Ectodermal cell (in vitro differentiated cells): ENCODE data around the gene RPS17.
"Not testable (repeated sequence)": the region's sequence is repeated elsewhere in the genome, so short reads cannot be mapped to it uniquely, and the experiment has no call there.

Experiments used
- H3K27ac ChIP-seq: 2 replicates; pipeline ENCODE4 v1.7.0; 2013; ENCODE audit warnings: mild to moderate bottlenecking, low read depth, low read length; ENCODE audit not compliant: insufficient read depth, poor library complexity, severe bottlenecking
- H3K27me3 ChIP-seq: 2 replicates; pipeline ENCODE4 v1.7.0; 2013; ENCODE audit warnings: mild to moderate bottlenecking, low read length; ENCODE audit not compliant: insufficient read depth, control insufficient read depth, poor library complexity, severe bottlenecking
- H3K36me3 ChIP-seq: one replicate; pipeline ENCODE4 v1.7.0; 2013; ENCODE audit warnings: low read length; ENCODE audit not compliant: control insufficient read depth, insufficient read depth
- H3K4me1 ChIP-seq: one replicate; pipeline ENCODE4 v1.7.0; 2013; ENCODE audit warnings: low read length; ENCODE audit not compliant: control insufficient read depth, insufficient read depth
- H3K4me3 ChIP-seq: 2 replicates; pipeline ENCODE4 v1.7.0; 2013; ENCODE audit warnings: low read depth, low read length, control low read depth; ENCODE audit not compliant: insufficient read depth
- H3K9me3 ChIP-seq: 2 replicates; pipeline ENCODE4 v1.7.0; 2013; ENCODE audit warnings: mild to moderate bottlenecking, low read length, moderate library complexity; ENCODE audit not compliant: control insufficient read depth
- WGBS, 2 experiments: methylation state at CpG; one replicate each; pipeline ENCODE4 v1.1.7; 2013; ENCODE audit warnings: missing lambda C conversion rate in 2 of 2; 5-methylcytosine and 5-hydroxymethylcytosine counted together

Gene RPS17

DNA sequence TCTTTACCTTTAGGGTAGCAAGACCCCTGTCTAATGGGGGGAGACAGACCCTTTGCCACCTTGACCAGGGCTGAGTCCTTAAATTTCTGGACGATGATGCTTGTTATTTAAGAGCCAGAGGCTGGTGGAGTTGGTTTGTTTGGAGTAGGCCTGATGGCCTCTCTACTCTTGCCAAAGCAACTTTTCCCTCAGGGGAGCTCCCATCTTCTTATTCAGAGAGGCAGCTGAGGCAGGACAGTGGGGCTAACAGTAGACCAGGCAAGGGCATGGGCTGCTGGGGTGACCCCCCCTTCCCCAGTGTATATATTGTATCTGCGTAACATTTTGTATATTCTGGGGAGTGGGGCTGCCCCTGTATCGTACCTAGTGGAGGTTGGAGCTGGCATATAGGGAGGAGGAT, 10.3 kb downstream of the RPS17 start:
- no peaks in the 10 kb centered on the region for H3K27me3 ChIP-seq
- H3K27ac ChIP-seq, result no peak overlapping the region
- H3K4me1 ChIP-seq, result no peaks in the 10 kb centered on the region
- no peaks in the 10 kb centered on the region for H3K9me3 ChIP-seq
- no peak overlapping the region for H3K4me3 ChIP-seq
- H3K36me3 ChIP-seq, result peaks cover 6% of the 10 kb centered on the region
- 95 to 96% methylated on average over 3 of the region's 3 CpGs for WGBS, 2 experiments

DNA sequence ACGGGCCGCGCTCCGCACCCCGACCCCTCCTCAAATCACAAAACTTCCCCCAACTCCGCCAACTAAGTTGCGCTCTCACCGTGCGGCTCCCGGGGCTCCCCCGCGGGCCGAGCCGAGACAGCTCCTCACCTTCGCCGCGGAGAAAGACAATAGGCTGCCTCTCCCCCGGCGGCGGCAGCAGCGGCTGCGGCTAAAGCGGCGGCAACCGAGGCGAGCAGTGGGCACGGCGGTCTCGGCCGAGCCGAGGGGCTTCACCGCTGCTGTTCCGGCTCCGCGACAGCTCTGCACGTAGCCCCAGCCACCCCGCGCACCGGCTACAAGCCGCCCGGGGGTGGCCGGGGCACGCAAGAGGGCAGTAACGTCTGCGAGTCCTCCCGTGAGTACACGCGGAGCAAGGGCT, 26.7 kb downstream of the RPS17 start:
- H3K4me1 ChIP-seq, H3K27ac ChIP-seq, H3K27me3 ChIP-seq, H3K9me3 ChIP-seq, H3K36me3 ChIP-seq, H3K4me3 ChIP-seq: not testable (repeated sequence)
- no CpG with 5 or more reads among the region's 48 CpGs for WGBS, 2 experiments

DNA sequence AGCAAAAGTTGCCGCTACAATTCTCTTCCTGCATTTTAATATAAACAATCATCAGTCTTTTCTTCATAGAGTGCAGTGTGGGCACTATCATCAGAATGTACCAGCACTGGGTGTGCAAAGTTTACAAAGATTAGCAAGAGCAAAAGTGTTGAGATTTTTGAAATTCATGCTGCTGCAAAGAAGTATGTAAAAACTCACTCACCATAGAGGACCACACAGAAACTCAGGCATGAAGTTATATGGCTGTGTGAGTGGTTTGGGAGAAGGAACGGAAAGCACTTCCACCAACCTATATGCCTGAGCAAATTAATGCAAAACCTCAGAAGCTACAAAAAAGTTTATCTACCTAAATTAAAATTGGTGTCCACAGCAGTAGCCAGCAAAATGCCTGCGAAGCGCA, 32.6 kb downstream of the RPS17 start:
- H3K9me3 ChIP-seq, H3K4me3 ChIP-seq, H3K4me1 ChIP-seq, H3K36me3 ChIP-seq, H3K27me3 ChIP-seq, H3K27ac ChIP-seq: not testable (repeated sequence)
- no CpG with 5 or more reads among the region's 4 CpGs for WGBS, 2 experiments

DNA sequence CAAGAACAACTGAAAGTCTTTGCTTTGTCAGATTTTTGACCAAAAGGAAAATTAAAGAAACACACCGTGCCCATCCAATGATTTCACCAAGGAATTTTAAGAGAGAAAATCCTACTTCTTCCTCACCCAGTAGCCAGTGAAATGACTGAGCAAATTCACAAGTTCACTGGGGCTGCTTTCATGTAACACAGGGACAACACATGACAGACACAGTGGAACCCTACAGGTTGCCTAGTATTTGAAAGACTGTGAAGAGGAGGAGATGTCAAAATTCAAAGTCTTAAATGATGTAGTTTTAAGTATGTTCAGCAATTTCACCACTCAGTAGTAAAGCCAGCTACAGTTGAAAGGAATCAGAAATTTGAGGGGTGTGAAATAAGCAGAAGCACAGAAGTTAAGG, 33.2 kb downstream of the RPS17 start:
- H3K4me3 ChIP-seq, H3K4me1 ChIP-seq, H3K9me3 ChIP-seq, H3K27me3 ChIP-seq, H3K27ac ChIP-seq, H3K36me3 ChIP-seq: not testable (repeated sequence)
- WGBS, 2 experiments, result no CpG with 5 or more reads among the region's 1 CpG

DNA sequence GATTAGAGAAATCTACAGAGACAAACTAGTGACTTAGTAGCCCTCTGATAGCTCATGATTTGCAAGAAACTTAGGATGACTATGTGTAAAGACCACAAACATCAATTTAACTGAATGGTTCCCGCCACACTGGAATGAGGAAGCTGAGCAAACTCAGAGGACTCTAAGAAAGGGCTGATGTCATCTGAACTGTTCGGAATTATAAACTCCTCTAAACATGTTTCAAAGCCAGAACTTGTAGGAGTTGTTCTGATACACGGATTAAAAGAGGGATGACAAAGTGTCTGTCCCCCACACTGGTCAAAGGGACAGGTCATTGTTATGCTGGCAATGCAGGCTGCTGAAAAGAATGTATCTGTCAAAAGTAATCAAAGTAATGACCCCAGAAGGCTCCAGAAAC, 34.4 kb downstream of the RPS17 start:
- WGBS, 2 experiments, result no CpG with 5 or more reads among the region's 3 CpGs
- H3K4me3 ChIP-seq, H3K36me3 ChIP-seq, H3K27ac ChIP-seq, H3K9me3 ChIP-seq, H3K27me3 ChIP-seq, H3K4me1 ChIP-seq: not testable (repeated sequence)

DNA sequence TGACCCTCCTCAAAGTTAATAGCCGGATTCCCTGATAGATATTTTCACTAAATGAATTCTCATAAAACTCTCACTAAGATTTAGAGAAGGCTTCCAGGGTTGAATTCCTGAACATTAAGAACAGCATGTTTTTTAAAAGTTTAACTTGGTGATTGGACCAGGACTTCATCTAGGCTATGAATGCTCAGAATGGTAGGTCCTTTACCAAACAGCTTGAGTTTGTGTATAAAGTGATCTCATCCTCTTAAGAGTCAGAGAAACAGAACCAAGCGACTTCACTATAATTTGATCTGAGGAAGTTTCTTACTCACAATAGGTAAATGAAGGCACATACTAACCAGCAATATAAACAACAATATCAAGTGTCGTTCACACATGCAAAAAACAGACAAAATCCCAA, 36.2 kb downstream of the RPS17 start:
- not testable (repeated sequence) for H3K27ac ChIP-seq, H3K4me1 ChIP-seq, H3K4me3 ChIP-seq, H3K27me3 ChIP-seq, H3K36me3 ChIP-seq, H3K9me3 ChIP-seq
- WGBS, 2 experiments, result 100% methylated on average over 1 of the region's 3 CpGs; no CpG with 5 or more reads in 1 of the 2 experiments

DNA sequence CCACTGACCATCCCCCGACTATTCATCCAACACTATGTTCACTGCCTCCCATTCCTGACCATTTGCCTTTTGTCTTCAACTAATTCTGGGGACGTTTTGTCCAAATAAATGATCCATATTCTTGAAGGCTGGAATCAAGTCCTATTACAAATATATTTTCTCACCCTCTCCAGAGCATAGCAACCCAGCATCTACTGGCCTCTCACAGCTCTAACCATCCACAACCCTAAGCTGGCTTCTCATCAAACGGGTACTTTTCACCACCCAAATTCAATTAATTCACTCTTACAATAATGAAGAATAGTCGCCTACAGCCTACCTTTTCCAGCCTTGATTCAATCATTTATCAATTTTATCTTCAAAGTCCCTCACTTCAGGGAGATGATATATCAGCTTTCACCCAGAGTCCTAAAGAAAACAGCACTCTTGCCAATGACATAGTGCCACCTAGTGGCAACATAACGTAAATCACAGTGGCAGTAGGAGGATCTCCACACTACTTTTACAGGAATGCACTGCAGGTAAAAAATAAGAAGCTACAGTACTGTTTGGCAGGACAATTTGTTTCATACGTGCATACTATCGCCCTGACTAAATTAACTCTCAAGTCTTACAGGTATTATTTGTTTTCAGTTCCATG, 37.4 kb downstream of the RPS17 start:
- not testable (repeated sequence) for H3K4me1 ChIP-seq, H3K27me3 ChIP-seq, H3K9me3 ChIP-seq, H3K27ac ChIP-seq, H3K36me3 ChIP-seq, H3K4me3 ChIP-seq
- 50 to 100% methylated on average over 1 to 2 of the region's 7 CpGs for WGBS, 2 experiments

DNA sequence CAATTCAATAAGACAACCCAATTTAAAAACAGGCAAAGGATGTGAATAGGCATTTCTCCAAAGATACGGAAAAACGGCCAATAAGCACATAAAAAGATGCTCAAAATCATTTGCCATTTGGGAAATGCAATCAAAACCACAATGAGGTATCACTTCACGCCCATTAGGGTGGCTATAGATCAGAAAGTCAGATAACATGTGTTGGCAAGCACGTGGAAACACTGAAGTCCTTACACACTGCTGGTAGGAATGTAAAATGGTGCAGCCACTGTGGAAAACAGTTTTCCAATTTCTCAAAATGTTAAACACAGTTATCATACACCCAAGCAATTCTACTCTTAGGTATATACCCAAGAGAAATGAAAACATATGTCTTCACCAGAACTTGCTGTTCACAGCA, 39.5 kb downstream of the RPS17 start:
- not testable (repeated sequence) for H3K4me1 ChIP-seq, H3K27me3 ChIP-seq, H3K27ac ChIP-seq, H3K9me3 ChIP-seq, H3K4me3 ChIP-seq, H3K36me3 ChIP-seq
- WGBS, 2 experiments, result 64 to 100% methylated on average over 2 to 3 of the region's 4 CpGs

DNA sequence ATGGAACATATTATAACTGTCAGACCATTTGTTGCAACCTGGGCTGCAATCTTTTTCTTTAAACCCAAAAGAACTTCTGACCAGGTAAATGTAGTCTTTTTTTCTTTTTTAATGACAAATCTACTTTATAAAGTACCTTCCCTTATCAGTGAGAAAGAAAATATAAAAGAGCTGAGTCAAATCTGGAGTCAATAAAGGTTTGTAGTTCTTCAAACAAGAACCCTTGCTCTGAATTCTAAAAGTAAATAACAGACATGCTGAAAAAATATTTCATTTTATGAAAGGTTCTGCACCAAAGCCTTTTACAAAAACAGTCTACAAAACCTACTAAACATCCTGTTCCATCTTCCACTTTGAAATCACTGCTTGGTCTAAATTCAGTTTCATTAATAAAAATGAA, 42.3 kb downstream of the RPS17 start:
- H3K4me3 ChIP-seq, H3K27ac ChIP-seq, H3K9me3 ChIP-seq, H3K36me3 ChIP-seq, H3K4me1 ChIP-seq, H3K27me3 ChIP-seq: not testable (repeated sequence)

DNA sequence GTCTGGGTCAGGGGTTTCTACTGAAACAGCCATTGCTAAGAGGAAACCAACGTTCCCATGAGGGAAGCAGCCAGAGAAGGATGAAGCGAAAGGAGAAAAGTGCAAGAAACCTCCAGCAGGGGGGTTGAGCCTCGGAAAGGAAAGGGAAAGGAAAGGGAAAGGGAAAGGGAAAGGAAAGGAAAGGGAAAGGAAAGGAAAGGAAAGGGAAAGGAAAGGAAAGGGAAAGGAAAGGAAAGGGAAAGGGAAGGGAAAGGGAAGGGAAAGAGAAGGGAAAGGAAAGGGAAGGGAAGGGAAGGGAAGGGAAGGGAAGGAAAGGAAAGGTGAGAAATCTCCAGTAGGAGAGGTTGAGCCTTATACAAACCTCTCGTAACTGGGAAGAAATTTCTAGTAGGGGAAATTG, 52.0 kb downstream of the RPS17 start:
- not testable (repeated sequence) for H3K27ac ChIP-seq, H3K4me3 ChIP-seq, H3K36me3 ChIP-seq, H3K9me3 ChIP-seq, H3K4me1 ChIP-seq, H3K27me3 ChIP-seq
- 63 to 66% methylated on average over 3 of the region's 4 CpGs for WGBS, 2 experiments

DNA sequence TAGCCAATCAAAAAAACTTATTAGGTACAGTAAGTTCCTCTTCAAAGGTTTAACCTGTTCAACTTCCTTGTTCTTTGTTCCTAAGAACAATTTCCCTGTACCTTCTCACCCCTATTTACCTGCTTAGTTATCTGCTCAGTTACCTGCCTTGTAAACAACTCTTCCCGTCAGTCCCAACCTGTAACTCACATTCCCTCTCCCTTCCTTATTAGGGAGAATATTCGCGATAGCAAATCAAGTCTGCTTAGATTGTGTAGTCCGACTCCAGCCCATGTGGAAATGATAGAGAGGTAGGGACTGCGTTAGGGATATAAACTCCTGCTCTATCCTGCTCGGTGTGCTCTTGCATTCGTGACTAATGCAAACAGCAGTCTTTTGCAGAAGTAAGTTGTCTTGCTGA, 53.2 kb downstream of the RPS17 start:
- H3K36me3 ChIP-seq, H3K4me3 ChIP-seq, H3K27me3 ChIP-seq, H3K4me1 ChIP-seq, H3K9me3 ChIP-seq, H3K27ac ChIP-seq: not testable (repeated sequence)
- WGBS, 2 experiments, result 83 to 86% methylated on average over 6 of the region's 7 CpGs
